Spleen (tissue), 7 donors: ENCODE measurements around the gene EPHB3.

Experiments used
- POLR2AphosphoS5 ChIP-seq, 3 donors: sonication (generic); formaldehyde crosslinking; IDR thresholded peaks; one replicate each; pipeline ENCODE4 v1.5.1; 2017; ENCODE audit warnings: antibody characterized with exemption in 3 of 3
- TF ChIP-seq, protein P1 (sequence below), 11 experiments: fragments of 200-600 bp in 7 of 11; fragments of 450-650 bp in 4 of 11; sonication (generic) in 4 of 11; IDR thresholded peaks in 8 of 11; conservative IDR thresholded peaks in 3 of 11; 1 replicate in 7 of 11; 2 replicates in 4 of 11; pipeline versions ENCODE4 v1.4.0 to v1.8.0; 2016 to 2021; ENCODE audit warnings: antibody characterized with exemption in 11 of 11, inconsistent platforms in 4 of 11, mild to moderate bottlenecking in 1 of 11
- donor health status: DM: no; HTN: no; CAD: no; lungs with moderate emphysema.
- donor health status: DM: no; HTN: no; CAD: no.
- donor health status: DM: no; HTN: no; CAD: no.

DNA sequence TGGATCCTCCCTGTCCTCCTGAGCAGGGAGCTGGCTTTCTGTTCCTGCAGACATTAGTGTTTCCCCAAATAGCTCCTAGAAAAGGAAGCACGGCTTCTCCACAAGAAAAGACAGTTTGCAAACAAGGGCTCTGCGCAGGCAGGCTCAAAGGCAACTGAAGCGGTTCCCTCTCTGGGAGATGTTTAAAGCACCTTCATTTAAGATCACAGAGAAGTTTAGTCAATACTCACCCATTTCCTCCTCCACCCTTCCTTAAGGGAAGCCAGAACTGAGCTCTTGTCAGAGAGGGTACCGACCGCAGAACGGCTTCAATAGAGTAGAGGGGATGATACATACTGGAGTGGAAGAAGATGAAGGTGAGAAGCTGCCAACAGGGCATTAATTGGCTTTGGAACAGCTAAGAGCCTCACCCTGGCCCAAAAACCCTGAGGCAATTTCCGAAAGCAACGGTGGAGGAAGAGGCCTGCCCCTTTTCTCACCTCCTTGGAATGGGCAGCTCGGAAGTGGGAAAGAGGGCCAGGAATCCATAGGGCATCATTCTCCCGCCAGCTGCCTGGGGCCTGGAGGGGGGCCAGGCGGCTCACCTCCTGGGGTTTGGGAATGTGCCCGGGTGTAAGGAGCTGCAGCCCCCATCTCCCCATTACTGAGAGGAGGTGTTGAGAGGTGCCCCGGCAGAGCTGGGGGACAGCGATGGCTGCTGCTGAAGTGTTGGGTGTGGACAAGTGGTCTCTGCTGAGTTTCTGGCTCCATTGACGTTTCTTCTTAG lies 4.8 kb upstream of the EPHB3 start:
- TF ChIP-seq, protein P1, sequence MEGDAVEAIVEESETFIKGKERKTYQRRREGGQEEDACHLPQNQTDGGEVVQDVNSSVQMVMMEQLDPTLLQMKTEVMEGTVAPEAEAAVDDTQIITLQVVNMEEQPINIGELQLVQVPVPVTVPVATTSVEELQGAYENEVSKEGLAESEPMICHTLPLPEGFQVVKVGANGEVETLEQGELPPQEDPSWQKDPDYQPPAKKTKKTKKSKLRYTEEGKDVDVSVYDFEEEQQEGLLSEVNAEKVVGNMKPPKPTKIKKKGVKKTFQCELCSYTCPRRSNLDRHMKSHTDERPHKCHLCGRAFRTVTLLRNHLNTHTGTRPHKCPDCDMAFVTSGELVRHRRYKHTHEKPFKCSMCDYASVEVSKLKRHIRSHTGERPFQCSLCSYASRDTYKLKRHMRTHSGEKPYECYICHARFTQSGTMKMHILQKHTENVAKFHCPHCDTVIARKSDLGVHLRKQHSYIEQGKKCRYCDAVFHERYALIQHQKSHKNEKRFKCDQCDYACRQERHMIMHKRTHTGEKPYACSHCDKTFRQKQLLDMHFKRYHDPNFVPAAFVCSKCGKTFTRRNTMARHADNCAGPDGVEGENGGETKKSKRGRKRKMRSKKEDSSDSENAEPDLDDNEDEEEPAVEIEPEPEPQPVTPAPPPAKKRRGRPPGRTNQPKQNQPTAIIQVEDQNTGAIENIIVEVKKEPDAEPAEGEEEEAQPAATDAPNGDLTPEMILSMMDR (IDR thresholded peaks at IDR 0.05 in 8 of 11, conservative IDR thresholded peaks at IDR 0.05 in 3 of 11), result no peak
- no peak for TF ChIP-seq POLR2AphosphoS5 (IDR thresholded peaks at IDR 0.05)
